G401 (cell line): Measurements from ENCODE around the gene SURF1. TPM values are rescaled to one million over a fixed set of nuclear protein-coding genes. Genes with fewer than 3 reads are reported as not detected.

Experiments used
- DNase-seq: peaks from one replicate; pipeline ENCODE4 v3.0.0-alpha.2; 2015; ENCODE audit warnings: low spot score
- in situ Hi-C: cut with HindIII; loops from 2 replicates; pipeline ENCODE4 v1.10.0; 2016; ENCODE audit warnings: low sequenced_read_pairs, mixed read lengths
- total RNA-seq: library from RNA; depleted of rRNA; stranded (reverse); fragments of >200 nt; shearing (Covaris generic); gene quantifications from 2 replicates; pipeline ENCODE4 v1.2.3, GENCODE V29; 2014

The SURF1 gene
- total RNA-seq, 1 experiment from 2014 or later = 33.8 TPM

GRCh38 chr9:133368249-133368881 is 12.1 kb upstream of the SURF1 start:
- in situ Hi-C loops = no loop called here
- DNase-seq = peak; percentile 71

GRCh38 chr9:133367778-133368177 is 11.5 kb upstream of the SURF1 start:
- in situ Hi-C loops = no loop called here
- DNase-seq = no peak

GRCh38 chr9:133367221-133367620 is 10.9 kb upstream of the SURF1 start:
- no peak for DNase-seq
- in situ Hi-C loops = no loop called here

GRCh38 chr9:133366435-133366834 is 10.1 kb upstream of the SURF1 start:
- DNase-seq = no peak
- in situ Hi-C loops = no loop called here

GRCh38 chr9:133362359-133363044 is 6.2 kb upstream of the SURF1 start:
- in situ Hi-C loops = no loop called here
- DNase-seq = no peak

GRCh38 chr9:133361507-133362092 is 5.3 kb upstream of the SURF1 start:
- DNase-seq = no peak
- in situ Hi-C loops = no loop called here

- no peak for DNase-seq
- in situ Hi-C loops = no loop called here
Measured at GRCh38 chr9:133360400-133361393, 4.4 kb upstream of the SURF1 start.

GRCh38 chr9:133359399-133360175 is 3.3 kb upstream of the SURF1 start:
- peak; percentile 74 for DNase-seq
- in situ Hi-C loops = no loop called here

- in situ Hi-C loops = no loop called here
Measured at GRCh38 chr9:133357656-133358055, 1.4 kb upstream of the SURF1 start.

GRCh38 chr9:133355881-133356357 is 368 bp downstream of the SURF1 start:
- peak; percentile 50 for DNase-seq

More at GRCh38 chr9:133357656-133358055, 1.4 kb upstream of the SURF1 start:
- DNase-seq = no peak

GRCh38 chr9:133354766-133355165 is 1.5 kb downstream of the SURF1 start:
- DNase-seq = no peak

More at GRCh38 chr9:133355881-133356357, 368 bp downstream of the SURF1 start:
- in situ Hi-C loops = no loop called here

GRCh38 chr9:133353548-133353947 is 2.7 kb downstream of the SURF1 start:
- in situ Hi-C loops = no loop called here

More at GRCh38 chr9:133354766-133355165, 1.5 kb downstream of the SURF1 start:
- in situ Hi-C loops = no loop called here

GRCh38 chr9:133352635-133353340 is 3.5 kb downstream of the SURF1 start:
- DNase-seq = no peak
- in situ Hi-C loops = no loop called here

More at GRCh38 chr9:133353548-133353947, 2.7 kb downstream of the SURF1 start:
- no peak for DNase-seq

GRCh38 chr9:133351908-133352634 is 4.2 kb downstream of the SURF1 start:
- DNase-seq = peak; percentile 45
- in situ Hi-C loops = no loop called here

GRCh38 chr9:133351526-133351907 is 4.8 kb downstream of the SURF1 start:
- no peak for DNase-seq
- in situ Hi-C loops = no loop called here

- DNase-seq = no peak
- in situ Hi-C loops = no loop called here
Measured at GRCh38 chr9:133349965-133350616, 6.2 kb downstream of the SURF1 start.
